Gastrocnemius medialis (tissue), 4 donors: ENCODE measurements around the gene PDIA5. TPM values are rescaled to one million over a fixed set of nuclear protein-coding genes. Genes with fewer than 3 reads are reported as not detected.

Source experiments
- ATAC-seq, 2 donors: fragments of 150-250 bp; one replicate each; pipeline ENCODE4 v1.9.1; 2016
- DNase-seq, 2 donors: peaks; one replicate each; pipeline ENCODE4 v3.0.0-alpha.2; 2019
- H3K27ac ChIP-seq, 4 donors: fragments of 200-600 bp; sonication (generic); 1 replicate in 1 of 4; 2 replicates in 3 of 4; pipeline ENCODE4 v1.5.1; 2016 to 2018; ENCODE audit warnings: mild to moderate bottlenecking in 2 of 4, moderate library complexity in 1 of 4
- H3K27me3 ChIP-seq, 3 donors: fragments of 200-600 bp; sonication (generic) in 2 of 3; 1 replicate in 1 of 3; 2 replicates in 2 of 3; pipeline versions ENCODE4 v1.5.1 to v1.6.0; 2016 to 2019; ENCODE audit warnings: mild to moderate bottlenecking in 1 of 3, moderate library complexity in 1 of 3
- H3K36me3 ChIP-seq, 2 donors: fragments of 200-600 bp; sonication (generic) in 1 of 2; one replicate each; pipeline ENCODE4 v1.5.1; 2017 to 2018
- H3K4me1 ChIP-seq, 2 donors: fragments of 200-600 bp; sonication (generic) in 1 of 2; one replicate each; pipeline ENCODE4 v1.5.1; 2016 to 2017; ENCODE audit warnings: mild to moderate bottlenecking in 2 of 2
- H3K4me3 ChIP-seq, 4 donors: fragments of 200-600 bp; sonication (generic) in 3 of 4; 1 replicate in 1 of 4; 2 replicates in 3 of 4; pipeline ENCODE4 v1.5.1; 2016 to 2019; ENCODE audit warnings: mild to moderate bottlenecking in 2 of 4
- H3K9me3 ChIP-seq, 3 donors: fragments of 200-600 bp; sonication (generic) in 2 of 3; 1 replicate in 1 of 3; 2 replicates in 2 of 3; pipeline ENCODE4 v1.5.1; 2016 to 2019
- CTCF ChIP-seq, 5 experiments: fragments of 450-650 bp in 3 of 5; fragments of 200-600 bp in 2 of 5; sonication (generic) in 2 of 5; IDR thresholded peaks in 4 of 5; conservative IDR thresholded peaks in 1 of 5; 1 replicate in 4 of 5; 2 replicates in 1 of 5; pipeline ENCODE4 v1.5.1; 2016 to 2019; ENCODE audit warnings: antibody characterized with exemption in 5 of 5, mild to moderate bottlenecking in 3 of 5, moderate library complexity in 3 of 5
- POLR2A ChIP-seq, 2 donors: fragments of 450-650 bp; IDR thresholded peaks; one replicate each; pipeline ENCODE4 v1.6.1; 2017; ENCODE audit warnings: antibody characterized with exemption in 2 of 2, mild to moderate bottlenecking in 2 of 2, moderate library complexity in 2 of 2
- in situ Hi-C, 4 donors: fragments of 200-750 bp; cut with MboI; loops; one replicate each; pipeline versions ENCODE4 v1.15.0 to v1.8.0; 2017; ENCODE audit warnings: low sequenced_read_pairs in 4 of 4
- intact Hi-C: fragments of 100-400 bp; cut with DNase I; formaldehyde crosslinking; loops from one replicate; pipeline ENCODE4 v1.15.1; 2023; ENCODE audit warnings: low total_unique reads
- total RNA-seq, 4 donors: library from RNA; depleted of rRNA; stranded (reverse); fragments of >200 nt; gene quantifications; one replicate each; pipeline versions ENCODE4 v1.1.0 to v1.2.3, GENCODE V29; 2016

The PDIA5 gene
- total RNA-seq, 4 donors from 2014 or later = 2.3 to 4.2 (median 3.0) TPM

- no peak for ATAC-seq
- in situ Hi-C loops (no loop called here), intact Hi-C loops (no loop called here)
- no peak overlapping the region for H3K27ac ChIP-seq
- H3K4me1 ChIP-seq = no peaks in the 10 kb centered on the region
- H3K27me3 ChIP-seq = no peaks in the 10 kb centered on the region
- peaks cover 0 to 14% of the 10 kb centered on the region in 2 donors for H3K36me3 ChIP-seq
- no peak for DNase-seq
- H3K4me3 ChIP-seq = no peak overlapping the region
- no peaks in the 10 kb centered on the region for H3K9me3 ChIP-seq
- no peak for TF ChIP-seq CTCF (IDR thresholded peaks at IDR 0.05 in 4 of 5, conservative IDR thresholded peaks at IDR 0.05 in 1 of 5)
- TF ChIP-seq POLR2A (IDR thresholded peaks at IDR 0.05) = no peak
Measured at GRCh38 chr3:123157598-123158287, 90.9 kb downstream of the PDIA5 start.

GRCh38 chr3:123158330-123158729 is 91.5 kb downstream of the PDIA5 start:
- Histone ChIP-seq H3K9me3 (no peaks in the 10 kb centered on the region), H3K27ac (no peak overlapping the region), H3K27me3 (no peaks in the 10 kb centered on the region), H3K4me3 (no peak overlapping the region), H3K36me3 (peaks cover 0 to 14% of the 10 kb centered on the region in 2 donors), H3K4me1 (no peaks in the 10 kb centered on the region)
- intact Hi-C loops = no loop called here
- ATAC-seq (no peak), DNase-seq (no peak)
- TF ChIP-seq POLR2A (IDR thresholded peaks at IDR 0.05) (no peak), CTCF (IDR thresholded peaks at IDR 0.05 in 4 of 5, conservative IDR thresholded peaks at IDR 0.05 in 1 of 5) (no peak)
- in situ Hi-C loops = no loop called here

- Histone ChIP-seq H3K4me3 (no peak overlapping the region), H3K27ac (no peak overlapping the region), H3K9me3 (no peaks in the 10 kb centered on the region), H3K4me1 (no peaks in the 10 kb centered on the region), H3K27me3 (no peaks in the 10 kb centered on the region), H3K36me3 (peaks cover 0 to 14% of the 10 kb centered on the region in 2 donors)
- DNase-seq = no peak
- TF ChIP-seq CTCF (IDR thresholded peaks at IDR 0.05 in 4 of 5, conservative IDR thresholded peaks at IDR 0.05 in 1 of 5) = no peak
- TF ChIP-seq POLR2A (IDR thresholded peaks at IDR 0.05) = no peak
- ATAC-seq = no peak
- intact Hi-C loops (no loop called here), in situ Hi-C loops (no loop called here)
Measured at GRCh38 chr3:123158899-123159390, 92.1 kb downstream of the PDIA5 start.

GRCh38 chr3:123159926-123160635 is 93.3 kb downstream of the PDIA5 start:
- intact Hi-C loops = no loop called here
- TF ChIP-seq POLR2A (IDR thresholded peaks at IDR 0.05) = no peak
- TF ChIP-seq CTCF (IDR thresholded peaks at IDR 0.05 in 4 of 5, conservative IDR thresholded peaks at IDR 0.05 in 1 of 5) = no peak
- ATAC-seq = no peak
- in situ Hi-C loops = no loop called here
- Histone ChIP-seq H3K27ac (no peak overlapping the region), H3K27me3 (no peaks in the 10 kb centered on the region), H3K4me1 (no peaks in the 10 kb centered on the region), H3K4me3 (no peak overlapping the region), H3K9me3 (no peaks in the 10 kb centered on the region), H3K36me3 (peaks cover 0 to 12% of the 10 kb centered on the region in 2 donors)
- no peak for DNase-seq
